HCT116 (cell line): Measurements from ENCODE around the gene ABCG1. TPM values are rescaled to one million over a fixed set of nuclear protein-coding genes. Genes with fewer than 3 reads are reported as not detected.

ENCODE experiments used
- ATAC-seq: fragments of 200-7000 bp; cut with Tn5 transposase; 2 replicates; pipeline ENCODE4 v1.9.1; 2020; ENCODE audit warnings: mild to moderate bottlenecking, moderate library complexity
- BruUV-seq: library from RNA; stranded (reverse); fragments of 400-500 nt; replicated peaks from 2 replicates; lab custom pipeline; 2021; lab: Mats Ljungman, UMichigan
- CTCF ChIA-PET: fragments of 300-600 bp; sonication (Branson Sonifier 250); formaldehyde crosslinking; loops from one replicate; lab custom pipeline; 2021; ENCODE audit warnings: antibody characterized with exemption; lab: Charles Lee
- POLR2A ChIA-PET: fragments of 300-600, 350-600 bp; sonication (Branson Sonifier 250); formaldehyde crosslinking; loops from one replicate; lab custom pipeline; 2021; ENCODE audit warnings: antibody characterized with exemption; lab: Charles Lee
- RAD21 ChIA-PET, 2 experiments: fragments of 300-600 bp; sonication (Branson Sonifier 250); formaldehyde crosslinking; loops; one replicate each; lab custom pipeline; 2023; ENCODE audit warnings: low total read pairs in 2 of 2; ENCODE audit not compliant: uncharacterized antibody in 2 of 2, unreplicated experiment in 2 of 2, low non-redundant PET in 1 of 2; lab: Charles Lee
- DNase-seq: peaks from one replicate; pipeline ENCODE4 v3.0.0-alpha.2; 2010; ENCODE audit warnings: low read depth, low spot score
- H2AFZ ChIP-seq: fragments of 200-600 bp; shearing (Covaris generic), sonication (generic); 2 replicates; pipeline ENCODE4 v1.6.1; 2017; ENCODE audit warnings: low read depth, mixed run types, mixed read lengths, antibody characterized with exemption, low read length; ENCODE audit not compliant: poor library complexity, severe bottlenecking
- H3K27ac ChIP-seq: 2 replicates; pipeline ENCODE4 v1.5.1; 2012; ENCODE audit warnings: low read depth, low read length
- H3K27me3 ChIP-seq: fragments of 200-600 bp; sonication (generic); 2 replicates; pipeline ENCODE4 v1.6.1; 2016; ENCODE audit warnings: mixed run types, low read length, mixed read lengths; ENCODE audit not compliant: insufficient read depth
- H3K36me3 ChIP-seq, 2 experiments: fragments of 200-500 bp in 1 of 2; fragments of 200-600 bp in 1 of 2; sonication (Bioruptor generic) in 1 of 2; sonication (generic) in 1 of 2; 2 replicates each; pipeline versions ENCODE4 v1.5.1 to v1.6.1; 2014 to 2016; ENCODE audit warnings: low read length in 2 of 2, inconsistent platforms in 1 of 2, mixed read lengths in 1 of 2, mixed run types in 1 of 2; ENCODE audit not compliant: insufficient read depth in 2 of 2, control insufficient read depth in 1 of 2
- H3K4me1 ChIP-seq, 2 experiments: fragments of 200-600 bp in 1 of 2; sonication (generic) in 1 of 2; 2 replicates each; pipeline versions ENCODE4 v1.5.1 to v1.6.1; 2012 to 2017; ENCODE audit warnings: low read length in 2 of 2, inconsistent platforms in 1 of 2, mild to moderate bottlenecking in 1 of 2, mixed read lengths in 1 of 2, mixed run types in 1 of 2, moderate library complexity in 1 of 2; ENCODE audit not compliant: insufficient read depth in 2 of 2, control insufficient read depth in 1 of 2
- H3K4me2 ChIP-seq: fragments of 200-600 bp; sonication (generic); 2 replicates; pipeline ENCODE4 v1.6.1; 2017; ENCODE audit warnings: mixed run types, low read length, mixed read lengths
- H3K4me3 ChIP-seq, 2 experiments: fragments of 200-600 bp in 1 of 2; sonication (generic) in 1 of 2; replicated peaks in 1 of 2; 2 replicates each; pipeline ENCODE4 v1.5.1; 2011 to 2016; ENCODE audit warnings: low read length in 2 of 2, control low read depth in 1 of 2, low read depth in 1 of 2, mild to moderate bottlenecking in 1 of 2, mixed read lengths in 1 of 2, mixed run types in 1 of 2
- H3K79me2 ChIP-seq: fragments of 200-600 bp; sonication (generic); 2 replicates; pipeline ENCODE4 v1.6.1; 2017; ENCODE audit warnings: mild to moderate bottlenecking, mixed run types, low read length, moderate library complexity, mixed read lengths; ENCODE audit not compliant: insufficient read depth
- H3K9ac ChIP-seq: fragments of 200-600 bp; sonication (generic); 2 replicates; pipeline ENCODE4 v1.6.1; 2016; ENCODE audit warnings: low read length, mixed read lengths
- H3K9me2 ChIP-seq: fragments of 200-600 bp; sonication (generic), shearing (Covaris generic); 2 replicates; pipeline ENCODE4 v1.6.1; 2017; ENCODE audit warnings: mixed run types, mild to moderate bottlenecking, moderate library complexity; ENCODE audit not compliant: insufficient read depth
- H3K9me3 ChIP-seq, 2 experiments: fragments of 200-500 bp in 1 of 2; fragments of 200-600 bp in 1 of 2; sonication (Bioruptor generic) in 1 of 2; sonication (generic) in 1 of 2; 2 replicates each; pipeline ENCODE4 v1.6.1; 2014 to 2017; ENCODE audit warnings: low read length in 2 of 2, mixed read lengths in 2 of 2, inconsistent platforms in 1 of 2, low read depth in 1 of 2, mild to moderate bottlenecking in 1 of 2, mixed run types in 1 of 2, moderate library complexity in 1 of 2; ENCODE audit not compliant: control insufficient read depth in 1 of 2, insufficient read depth in 1 of 2
- H4K20me1 ChIP-seq: fragments of 200-600 bp; sonication (generic), shearing (Covaris generic); 2 replicates; pipeline ENCODE4 v1.6.1; 2017; ENCODE audit warnings: mixed run types, mild to moderate bottlenecking, moderate library complexity; ENCODE audit not compliant: insufficient read depth
- CBX3 ChIP-seq: IDR thresholded peaks from 2 replicates; pipeline ENCODE4 v1.6.1; 2012; ENCODE audit warnings: low read depth
- CEBPB ChIP-seq: IDR thresholded peaks from 2 replicates; pipeline ENCODE4 v1.6.1; 2012; ENCODE audit warnings: low read depth
- EGR1 ChIP-seq: IDR thresholded peaks from 2 replicates; pipeline ENCODE4 v1.6.1; 2012; ENCODE audit warnings: low read depth
- ELF1 ChIP-seq: IDR thresholded peaks from 2 replicates; pipeline ENCODE4 v1.6.1; 2012; ENCODE audit warnings: low read depth, borderline replicate concordance
- EZH2 ChIP-seq: fragments of 200-600 bp; sonication (generic); IDR thresholded peaks from 2 replicates; pipeline ENCODE4 v1.6.1; 2017; ENCODE audit warnings: antibody characterized with exemption, mixed run types
- EZH2phosphoT487 ChIP-seq: fragments of 200-600 bp; IDR thresholded peaks from 2 replicates; pipeline ENCODE4 v1.6.1; 2018; ENCODE audit warnings: antibody characterized with exemption, borderline replicate concordance
- FOSL1 ChIP-seq: IDR thresholded peaks from 2 replicates; pipeline ENCODE4 v1.6.1; 2012; ENCODE audit warnings: low read depth
- JUND ChIP-seq: IDR thresholded peaks from 2 replicates; pipeline ENCODE4 v1.6.1; 2012
- POLR2A ChIP-seq: IDR thresholded peaks from 2 replicates; pipeline ENCODE4 v1.7.0; 2011; ENCODE audit warnings: borderline replicate concordance; ENCODE audit not compliant: insufficient read depth, insufficient read length; ENCODE audit errors: extremely low read depth
- POLR2AphosphoS5 ChIP-seq: IDR thresholded peaks from 2 replicates; pipeline ENCODE4 v1.6.1; 2011; ENCODE audit warnings: mild to moderate bottlenecking, low read depth, low read length, moderate library complexity
- SP1 ChIP-seq: IDR thresholded peaks from 2 replicates; pipeline ENCODE4 v1.6.1; 2012; ENCODE audit warnings: low read depth
- SRF ChIP-seq: IDR thresholded peaks from 2 replicates; pipeline ENCODE4 v1.6.1; 2012; ENCODE audit warnings: low read depth
- TCF7L2 ChIP-seq: IDR thresholded peaks from 2 replicates; pipeline ENCODE4 v1.7.0; 2011; ENCODE audit warnings: borderline replicate concordance, inconsistent platforms; ENCODE audit not compliant: insufficient read depth, insufficient read length; ENCODE audit errors: extremely low read depth
- YY1 ChIP-seq: IDR thresholded peaks from 2 replicates; pipeline ENCODE4 v1.6.1; 2011; ENCODE audit warnings: low read length, low read depth, moderate library complexity, mild to moderate bottlenecking; ENCODE audit not compliant: insufficient replicate concordance; ENCODE audit errors: extremely low read depth
- ZFX ChIP-seq: fragments of 450-650 bp; IDR thresholded peaks from 2 replicates; pipeline ENCODE4 v1.6.1; 2017
- ZNF274 ChIP-seq: fragments of 200-500 bp; sonication (Bioruptor generic); IDR thresholded peaks from 2 replicates; pipeline ENCODE4 v1.6.1; 2014; ENCODE audit warnings: mild to moderate bottlenecking, low read depth, low read length, inconsistent platforms
- intact Hi-C: fragments of 100-400 bp; cut with micrococcal nuclease; formaldehyde crosslinking; loops from 2 replicates; pipeline ENCODE4 v1.10.0; 2022
- total RNA-seq: library from RNA; stranded (reverse); gene quantifications from one replicate; pipeline ENCODE4 v1.2.1, GENCODE V29; 2021; ENCODE audit not compliant: unreplicated experiment
- TF ChIP-seq, protein P1 (sequence below): IDR thresholded peaks from 2 replicates; pipeline ENCODE4 v1.6.1; 2011; ENCODE audit warnings: mild to moderate bottlenecking, low read length, moderate library complexity; ENCODE audit not compliant: insufficient replicate concordance; ENCODE audit errors: extremely low read depth
- TF ChIP-seq, protein P2 (sequence below): IDR thresholded peaks from 2 replicates; pipeline ENCODE4 v1.6.1; 2012
- TF ChIP-seq, protein P3 (sequence below): IDR thresholded peaks from 2 replicates; pipeline ENCODE4 v1.6.1; 2012; ENCODE audit warnings: low read depth

ABCG1 gene
- total RNA-seq, 1 experiment from 2014 or later, result 1.6 TPM

DNA sequence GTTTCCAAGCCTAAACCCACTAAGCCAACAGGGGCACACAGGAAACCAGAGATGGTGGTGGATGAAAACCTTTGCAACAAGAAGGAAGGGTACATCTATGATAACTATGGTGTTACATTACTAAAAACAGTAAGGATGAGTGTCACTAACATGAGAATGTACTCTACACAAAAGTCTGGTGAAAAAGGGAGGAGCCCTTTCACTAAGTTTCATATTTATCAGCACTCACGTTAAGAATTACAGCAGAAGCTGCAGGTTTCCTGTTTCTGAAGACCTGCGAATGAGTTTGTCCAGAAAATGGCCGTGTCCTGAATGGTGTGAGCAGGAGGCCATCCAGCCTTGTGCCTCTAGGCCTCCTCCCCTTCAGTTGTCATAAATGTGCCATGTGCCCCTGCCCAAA lies 17.8 kb downstream of the ABCG1 start:
- H3K27ac ChIP-seq, result no peak overlapping the region
- BruUV-seq, result no TSS peak
- no peak overlapping the region for H3K4me2 ChIP-seq
- no peaks in the 10 kb centered on the region for H3K27me3 ChIP-seq
- TF ChIP-seq YY1 (no peak), EZH2phosphoT487 (no peak), CBX3 (no peak), POLR2A (no peak), EGR1 (no peak), JUND (no peak), POLR2AphosphoS5 (no peak), ELF1 (no peak), ZFX (no peak), SRF (no peak), EZH2 (no peak), FOSL1 (no peak), TCF7L2 (no peak), ZNF274 (no peak), CEBPB (no peak), SP1 (no peak)
- TF ChIP-seq, protein P1, sequence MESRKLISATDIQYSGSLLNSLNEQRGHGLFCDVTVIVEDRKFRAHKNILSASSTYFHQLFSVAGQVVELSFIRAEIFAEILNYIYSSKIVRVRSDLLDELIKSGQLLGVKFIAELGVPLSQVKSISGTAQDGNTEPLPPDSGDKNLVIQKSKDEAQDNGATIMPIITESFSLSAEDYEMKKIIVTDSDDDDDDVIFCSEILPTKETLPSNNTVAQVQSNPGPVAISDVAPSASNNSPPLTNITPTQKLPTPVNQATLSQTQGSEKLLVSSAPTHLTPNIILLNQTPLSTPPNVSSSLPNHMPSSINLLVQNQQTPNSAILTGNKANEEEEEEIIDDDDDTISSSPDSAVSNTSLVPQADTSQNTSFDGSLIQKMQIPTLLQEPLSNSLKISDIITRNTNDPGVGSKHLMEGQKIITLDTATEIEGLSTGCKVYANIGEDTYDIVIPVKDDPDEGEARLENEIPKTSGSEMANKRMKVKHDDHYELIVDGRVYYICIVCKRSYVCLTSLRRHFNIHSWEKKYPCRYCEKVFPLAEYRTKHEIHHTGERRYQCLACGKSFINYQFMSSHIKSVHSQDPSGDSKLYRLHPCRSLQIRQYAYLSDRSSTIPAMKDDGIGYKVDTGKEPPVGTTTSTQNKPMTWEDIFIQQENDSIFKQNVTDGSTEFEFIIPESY, result no peak
- TF ChIP-seq, protein P2, sequence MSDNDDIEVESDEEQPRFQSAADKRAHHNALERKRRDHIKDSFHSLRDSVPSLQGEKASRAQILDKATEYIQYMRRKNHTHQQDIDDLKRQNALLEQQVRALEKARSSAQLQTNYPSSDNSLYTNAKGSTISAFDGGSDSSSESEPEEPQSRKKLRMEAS, result no peak
- TF ChIP-seq, protein P3, sequence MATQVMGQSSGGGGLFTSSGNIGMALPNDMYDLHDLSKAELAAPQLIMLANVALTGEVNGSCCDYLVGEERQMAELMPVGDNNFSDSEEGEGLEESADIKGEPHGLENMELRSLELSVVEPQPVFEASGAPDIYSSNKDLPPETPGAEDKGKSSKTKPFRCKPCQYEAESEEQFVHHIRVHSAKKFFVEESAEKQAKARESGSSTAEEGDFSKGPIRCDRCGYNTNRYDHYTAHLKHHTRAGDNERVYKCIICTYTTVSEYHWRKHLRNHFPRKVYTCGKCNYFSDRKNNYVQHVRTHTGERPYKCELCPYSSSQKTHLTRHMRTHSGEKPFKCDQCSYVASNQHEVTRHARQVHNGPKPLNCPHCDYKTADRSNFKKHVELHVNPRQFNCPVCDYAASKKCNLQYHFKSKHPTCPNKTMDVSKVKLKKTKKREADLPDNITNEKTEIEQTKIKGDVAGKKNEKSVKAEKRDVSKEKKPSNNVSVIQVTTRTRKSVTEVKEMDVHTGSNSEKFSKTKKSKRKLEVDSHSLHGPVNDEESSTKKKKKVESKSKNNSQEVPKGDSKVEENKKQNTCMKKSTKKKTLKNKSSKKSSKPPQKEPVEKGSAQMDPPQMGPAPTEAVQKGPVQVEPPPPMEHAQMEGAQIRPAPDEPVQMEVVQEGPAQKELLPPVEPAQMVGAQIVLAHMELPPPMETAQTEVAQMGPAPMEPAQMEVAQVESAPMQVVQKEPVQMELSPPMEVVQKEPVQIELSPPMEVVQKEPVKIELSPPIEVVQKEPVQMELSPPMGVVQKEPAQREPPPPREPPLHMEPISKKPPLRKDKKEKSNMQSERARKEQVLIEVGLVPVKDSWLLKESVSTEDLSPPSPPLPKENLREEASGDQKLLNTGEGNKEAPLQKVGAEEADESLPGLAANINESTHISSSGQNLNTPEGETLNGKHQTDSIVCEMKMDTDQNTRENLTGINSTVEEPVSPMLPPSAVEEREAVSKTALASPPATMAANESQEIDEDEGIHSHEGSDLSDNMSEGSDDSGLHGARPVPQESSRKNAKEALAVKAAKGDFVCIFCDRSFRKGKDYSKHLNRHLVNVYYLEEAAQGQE, result no peak
- ChIA-PET POLR2A (interaction anchor here (1.1 kb wide), 1 partner anchor 17 kb away, joined by 3 read pairs; no protein-coding TSS in a partner anchor), RAD21 (no interaction called here), CTCF (interaction anchor here (1.2 kb wide), 1 partner anchor 22 kb away, joined by 3 read pairs; no protein-coding TSS in a partner anchor)
- no peaks in the 10 kb centered on the region for H3K9me2 ChIP-seq
- DNase-seq (no peak), ATAC-seq (no peak)
- H3K9ac ChIP-seq, result no peak overlapping the region
- intact Hi-C loops, result no loop called here
- H3K79me2 ChIP-seq, result no peaks in the 10 kb centered on the region
- H3K4me3 ChIP-seq, result no peak overlapping the region
- no peaks in the 10 kb centered on the region for H3K36me3 ChIP-seq
- H3K4me1 ChIP-seq, result peaks cover 33% of the 10 kb centered on the region in 2 experiments
- H4K20me1 ChIP-seq, result no peaks in the 10 kb centered on the region
- H2AFZ ChIP-seq, result no peak overlapping the region
- H3K9me3 ChIP-seq, result no peaks in the 10 kb centered on the region
